Spleen (tissue), 11 donors: Measurements from ENCODE around the gene TPRKB. TPM values are rescaled to one million over a fixed set of nuclear protein-coding genes. Genes with fewer than 3 reads are reported as not detected.

Experiments
- DNase-seq: peaks from one replicate; pipeline ENCODE4 v3.0.0-alpha.2; 2020
- H3K27ac ChIP-seq, 8 donors: fragments of 200-600 bp; sonication (generic) in 7 of 8; 1 replicate in 4 of 8; 2 replicates in 4 of 8; pipeline versions ENCODE4 v1.5.0 to v1.8.0; 2016 to 2021; ENCODE audit warnings: inconsistent platforms in 4 of 8, mild to moderate bottlenecking in 4 of 8, moderate library complexity in 1 of 8
- H3K27me3 ChIP-seq, 7 donors: fragments of 200-600 bp; sonication (generic) in 6 of 7; replicated peaks in 1 of 7; 1 replicate in 4 of 7; 2 replicates in 3 of 7; pipeline versions ENCODE4 v1.5.0 to v1.8.0; 2016 to 2021; ENCODE audit warnings: inconsistent platforms in 3 of 7, mild to moderate bottlenecking in 1 of 7
- H3K36me3 ChIP-seq, 6 donors: fragments of 200-600 bp; sonication (generic) in 5 of 6; 1 replicate in 4 of 6; 2 replicates in 2 of 6; pipeline versions ENCODE4 v1.5.0 to v1.8.0; 2016 to 2021; ENCODE audit warnings: inconsistent platforms in 2 of 6
- H3K4me1 ChIP-seq, 6 donors: fragments of 200-600 bp; sonication (generic) in 5 of 6; 1 replicate in 3 of 6; 2 replicates in 3 of 6; pipeline versions ENCODE4 v1.5.0 to v1.8.0; 2016 to 2021; ENCODE audit warnings: inconsistent platforms in 3 of 6
- H3K4me3 ChIP-seq, 8 donors: fragments of 200-600 bp; sonication (generic) in 7 of 8; 1 replicate in 4 of 8; 2 replicates in 4 of 8; pipeline versions ENCODE4 v1.5.0 to v1.8.0; 2016 to 2021; ENCODE audit warnings: inconsistent platforms in 4 of 8, mild to moderate bottlenecking in 4 of 8, moderate library complexity in 2 of 8
- H3K9me3 ChIP-seq, 8 donors: fragments of 200-600 bp; sonication (generic) in 7 of 8; 1 replicate in 4 of 8; 2 replicates in 4 of 8; pipeline versions ENCODE4 v1.5.0 to v1.8.0; 2016 to 2021; ENCODE audit warnings: inconsistent platforms in 4 of 8
- POLR2A ChIP-seq, 3 donors: fragments of 450-650 bp; IDR thresholded peaks; one replicate each; pipeline ENCODE4 v1.5.1; 2017; ENCODE audit warnings: antibody characterized with exemption in 3 of 3, mild to moderate bottlenecking in 1 of 3
- POLR2AphosphoS5 ChIP-seq, 3 donors: sonication (generic); formaldehyde crosslinking; IDR thresholded peaks; one replicate each; pipeline ENCODE4 v1.5.1; 2017; ENCODE audit warnings: antibody characterized with exemption in 3 of 3
- WGBS, 5 donors: extraction: QIAGEN DNeasy Blood & Tissue Kit in 3 of 5; methylation state at CpG; one replicate each; pipeline versions ENCODE4 v1.1.5 to v1.1.7; 2013 to 2018; 5-methylcytosine and 5-hydroxymethylcytosine counted together
- intact Hi-C: fragments of 100-400 bp; cut with DNase I; formaldehyde crosslinking; loops from one replicate; pipeline ENCODE4 v1.15.0; 2023; ENCODE audit warnings: low total_unique reads
- polyA plus RNA-seq, 3 donors: library from polyadenylated mRNA; stranded (reverse); fragments of 200-250 nt; gene quantifications; one replicate each; pipeline ENCODE4 v1.2.1, GENCODE V29; 2013
- total RNA-seq, 7 donors: library from RNA; depleted of rRNA in 3 of 7; stranded (reverse); fragments of >200 nt in 3 of 7; fragmentation: NEBNext Ultra II Directional in 4 of 7; extraction: Animal tissue kit (Norgen Biotek cat#: 25700) in 4 of 7; gene quantifications; one replicate each; pipeline versions ENCODE4 v1.1.0 to v1.2.1, GENCODE V29; 2016 to 2021
- TF ChIP-seq, protein P1 (sequence below), 11 experiments: fragments of 200-600 bp in 7 of 11; fragments of 450-650 bp in 4 of 11; sonication (generic) in 4 of 11; IDR thresholded peaks in 8 of 11; conservative IDR thresholded peaks in 3 of 11; 1 replicate in 7 of 11; 2 replicates in 4 of 11; pipeline versions ENCODE4 v1.4.0 to v1.8.0; 2016 to 2021; ENCODE audit warnings: antibody characterized with exemption in 11 of 11, inconsistent platforms in 4 of 11, mild to moderate bottlenecking in 1 of 11
- donor health status: healthy with polysubstance abuse.
- donor health status: DM: no; HTN: no; CAD: no; lungs with moderate emphysema.
- donor health status: DM: no; HTN: no; CAD: no.
- donor health status: Bipolar disorder and iron deficiency.
- donor health status: healthy.
- donor health status: DM: no; HTN: no; CAD: no.
- donor health status: DM: yes; HTN: yes; CAD: no.

Gene TPRKB
- total and polyA plus RNA-seq, 10 donors, result 15.0 to 63.3 (median 26.0) TPM

DNA sequence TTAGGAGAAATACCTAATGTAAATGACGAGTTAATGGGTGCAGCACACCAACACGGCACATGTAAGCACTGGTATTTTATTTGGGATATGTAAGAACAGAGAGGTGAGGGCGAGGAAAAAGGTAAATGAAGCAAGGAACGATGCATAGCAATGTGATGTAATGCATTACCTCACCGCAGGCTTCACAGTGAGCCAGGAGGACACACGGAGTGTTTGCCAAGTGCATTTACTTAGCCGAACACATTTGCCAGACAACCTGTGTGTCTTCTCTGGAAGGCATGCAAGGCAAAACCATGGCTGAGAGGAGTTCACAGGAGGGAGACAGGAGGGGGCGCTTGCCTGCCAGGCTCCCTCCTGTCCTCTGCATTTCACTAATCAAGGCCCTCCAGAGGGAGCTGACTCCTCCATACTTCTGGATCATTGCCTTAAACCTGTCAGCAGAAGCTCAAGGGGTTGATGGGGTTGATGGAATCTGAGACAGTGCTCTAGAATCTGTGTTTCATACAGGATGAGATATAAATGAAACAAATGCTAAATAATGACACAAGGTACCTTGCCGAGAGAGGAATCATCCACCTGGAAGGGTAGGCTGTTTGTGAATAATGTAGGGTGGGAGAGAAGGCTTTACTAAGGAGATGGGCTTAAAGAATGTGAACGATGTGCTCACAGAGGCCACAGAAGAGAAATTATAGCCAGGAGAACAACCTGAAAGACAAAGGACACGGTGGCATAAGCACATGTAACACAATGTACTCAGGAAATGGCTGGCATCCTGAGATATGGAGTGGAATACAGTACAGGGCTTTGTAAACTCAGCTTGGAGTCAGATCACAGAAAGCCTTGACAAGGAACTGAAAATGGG is 9.1 kb upstream of the TPRKB start:
- TF ChIP-seq POLR2AphosphoS5 (IDR thresholded peaks at IDR 0.05), result peak in 1 of 3 donors; percentile 83
- TF ChIP-seq, protein P1, sequence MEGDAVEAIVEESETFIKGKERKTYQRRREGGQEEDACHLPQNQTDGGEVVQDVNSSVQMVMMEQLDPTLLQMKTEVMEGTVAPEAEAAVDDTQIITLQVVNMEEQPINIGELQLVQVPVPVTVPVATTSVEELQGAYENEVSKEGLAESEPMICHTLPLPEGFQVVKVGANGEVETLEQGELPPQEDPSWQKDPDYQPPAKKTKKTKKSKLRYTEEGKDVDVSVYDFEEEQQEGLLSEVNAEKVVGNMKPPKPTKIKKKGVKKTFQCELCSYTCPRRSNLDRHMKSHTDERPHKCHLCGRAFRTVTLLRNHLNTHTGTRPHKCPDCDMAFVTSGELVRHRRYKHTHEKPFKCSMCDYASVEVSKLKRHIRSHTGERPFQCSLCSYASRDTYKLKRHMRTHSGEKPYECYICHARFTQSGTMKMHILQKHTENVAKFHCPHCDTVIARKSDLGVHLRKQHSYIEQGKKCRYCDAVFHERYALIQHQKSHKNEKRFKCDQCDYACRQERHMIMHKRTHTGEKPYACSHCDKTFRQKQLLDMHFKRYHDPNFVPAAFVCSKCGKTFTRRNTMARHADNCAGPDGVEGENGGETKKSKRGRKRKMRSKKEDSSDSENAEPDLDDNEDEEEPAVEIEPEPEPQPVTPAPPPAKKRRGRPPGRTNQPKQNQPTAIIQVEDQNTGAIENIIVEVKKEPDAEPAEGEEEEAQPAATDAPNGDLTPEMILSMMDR (IDR thresholded peaks at IDR 0.05 in 8 of 11, conservative IDR thresholded peaks at IDR 0.05 in 3 of 11), result no peak
- WGBS, 5 donors, result 80 to 88% (median 82%) methylated on average over 11 of the region's 11 CpGs
- intact Hi-C loops, result no loop called here

DNA sequence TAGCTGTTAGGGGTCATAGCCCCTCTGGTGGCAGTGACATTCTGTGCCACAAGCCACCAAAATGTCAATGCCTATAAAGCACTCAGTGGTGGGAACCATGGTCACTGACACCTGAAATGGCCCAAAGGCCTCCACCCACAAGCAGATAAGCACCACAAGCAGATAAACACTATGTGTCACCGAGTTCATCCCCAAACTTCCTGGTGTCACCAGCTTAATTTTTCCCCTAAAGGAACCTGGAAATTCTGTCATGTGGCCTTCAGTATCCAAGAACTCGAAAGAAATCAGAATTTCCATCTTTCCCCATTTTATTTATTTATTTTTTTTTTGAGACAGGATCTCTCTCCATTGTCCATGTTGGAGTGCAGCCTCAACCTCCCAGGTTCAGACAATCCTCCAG is 3.6 kb upstream of the TPRKB start:
- Histone ChIP-seq H3K27me3 (no peaks in the 10 kb centered on the region), H3K4me3 (no peak overlapping the region), H3K27ac (no peak overlapping the region), H3K4me1 (peaks cover 5 to 20% (median 16%) of the 10 kb centered on the region in 6 donors), H3K36me3 (peaks cover 0 to 47% (median 7%) of the 10 kb centered on the region in 6 donors), H3K9me3 (peaks cover 0 to 5% (median 0%) of the 10 kb centered on the region in 8 donors)
- TF ChIP-seq, protein P1 (IDR thresholded peaks at IDR 0.05 in 8 of 11, conservative IDR thresholded peaks at IDR 0.05 in 3 of 11), result no peak
- TF ChIP-seq POLR2AphosphoS5 (IDR thresholded peaks at IDR 0.05), result no peak
- no peak for TF ChIP-seq POLR2A (IDR thresholded peaks at IDR 0.05)
- WGBS, 5 donors, result 80 to 94% (median 87%) methylated on average over 2 of the region's 2 CpGs
- DNase-seq, result peak; percentile 10
- intact Hi-C loops, result no loop called here

More for the DNA sequence above, 9.1 kb upstream of the TPRKB start:
- Histone ChIP-seq H3K4me3 (no peak overlapping the region), H3K9me3 (no peaks in the 10 kb centered on the region), H3K36me3 (peaks cover 0 to 88% (median 26%) of the 10 kb centered on the region in 6 donors), H3K27ac (peak overlapping the region; percentile 7 to 91 (median 76)), H3K4me1 (peaks cover 0 to 5% (median 0%) of the 10 kb centered on the region in 6 donors), H3K27me3 (no peaks in the 10 kb centered on the region)
- peak; percentile 8 for DNase-seq

DNA sequence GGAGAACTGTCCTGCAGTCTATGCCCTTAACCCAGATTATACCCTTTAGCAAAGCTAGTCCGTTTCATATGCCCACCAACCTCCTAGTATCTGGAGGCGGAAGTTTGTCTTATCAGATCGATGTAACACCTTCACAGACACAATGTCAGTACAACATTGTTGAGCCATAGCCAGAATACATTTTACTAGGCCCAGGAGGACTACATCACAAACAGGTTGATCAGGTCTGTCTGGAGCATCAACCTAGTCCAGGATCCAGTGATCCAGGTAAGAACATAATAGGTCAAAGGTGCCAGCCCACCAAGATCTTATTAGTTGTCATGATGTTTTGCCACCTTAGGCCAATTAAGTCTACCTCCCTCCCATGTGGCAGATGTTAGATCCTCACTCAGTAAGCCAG is 2.0 kb upstream of the TPRKB start:
- DNase-seq, result no peak
- TF ChIP-seq POLR2A (IDR thresholded peaks at IDR 0.05) (no peak), POLR2AphosphoS5 (IDR thresholded peaks at IDR 0.05) (no peak)
- TF ChIP-seq, protein P1 (IDR thresholded peaks at IDR 0.05 in 8 of 11, conservative IDR thresholded peaks at IDR 0.05 in 3 of 11), result no peak
- peaks cover 0 to 41% (median 7%) of the 10 kb centered on the region in 6 donors for H3K36me3 ChIP-seq
- 93 to 97% (median 93%) methylated on average over 3 of the region's 3 CpGs for WGBS, 5 donors
- intact Hi-C loops, result no loop called here
- no peak overlapping the region for H3K27ac ChIP-seq
- H3K4me1 ChIP-seq, result peaks cover 8 to 35% (median 22%) of the 10 kb centered on the region in 6 donors
- no peaks in the 10 kb centered on the region for H3K27me3 ChIP-seq
- H3K9me3 ChIP-seq, result peaks cover 0 to 5% (median 0%) of the 10 kb centered on the region in 8 donors
- H3K4me3 ChIP-seq, result no peak overlapping the region

DNA sequence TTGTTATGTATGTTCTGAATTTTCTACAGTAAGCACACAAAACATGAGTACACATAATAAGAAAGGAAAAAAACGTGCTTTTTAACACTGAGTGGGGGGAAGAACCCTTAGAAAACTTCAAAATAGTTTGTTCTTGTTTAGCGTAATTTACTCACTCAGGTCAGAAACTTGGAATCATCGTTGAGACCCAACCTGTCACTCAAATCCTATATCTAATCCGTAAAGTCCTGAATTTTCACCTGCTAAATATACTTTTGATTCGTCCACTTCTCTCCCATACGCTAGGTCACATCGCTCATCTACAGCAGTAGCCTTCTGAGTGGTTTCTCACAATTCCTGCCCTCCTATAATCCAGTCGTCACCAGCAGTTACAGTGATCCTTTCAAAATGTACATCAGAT is 767 bp downstream of the TPRKB start:
- Histone ChIP-seq H3K9me3 (peaks cover 0 to 5% (median 0%) of the 10 kb centered on the region in 8 donors), H3K36me3 (peaks cover 0 to 41% (median 31%) of the 10 kb centered on the region in 6 donors), H3K27me3 (no peaks in the 10 kb centered on the region), H3K27ac (peak overlapping the region; percentile 65 to 88 (median 85)), H3K4me3 (peak overlapping the region; percentile 56 to 86 (median 80)), H3K4me1 (peaks cover 8 to 35% (median 22%) of the 10 kb centered on the region in 6 donors)
- no peak for DNase-seq
- 9 to 13% (median 9%) methylated on average over 8 of the region's 8 CpGs for WGBS, 5 donors
- intact Hi-C loops, result no loop called here
- TF ChIP-seq POLR2A (IDR thresholded peaks at IDR 0.05) (no peak), POLR2AphosphoS5 (IDR thresholded peaks at IDR 0.05) (no peak)
- TF ChIP-seq, protein P1 (IDR thresholded peaks at IDR 0.05 in 8 of 11, conservative IDR thresholded peaks at IDR 0.05 in 3 of 11), result no peak
